GM19397 (cell line): ENCODE data around the gene GFAP.

Experiments
- ATAC-seq: cut with Tn5 transposase; IDR thresholded peaks from one replicate; pipeline ENCODE4 v1.9.1; 2021; ENCODE audit warnings: mild to moderate bottlenecking, moderate library complexity; ENCODE audit not compliant: unreplicated experiment

Gene GFAP

GRCh38 chr17:44915862-44916780 is 821 bp upstream of the GFAP start:
- no peak for ATAC-seq

DNA sequence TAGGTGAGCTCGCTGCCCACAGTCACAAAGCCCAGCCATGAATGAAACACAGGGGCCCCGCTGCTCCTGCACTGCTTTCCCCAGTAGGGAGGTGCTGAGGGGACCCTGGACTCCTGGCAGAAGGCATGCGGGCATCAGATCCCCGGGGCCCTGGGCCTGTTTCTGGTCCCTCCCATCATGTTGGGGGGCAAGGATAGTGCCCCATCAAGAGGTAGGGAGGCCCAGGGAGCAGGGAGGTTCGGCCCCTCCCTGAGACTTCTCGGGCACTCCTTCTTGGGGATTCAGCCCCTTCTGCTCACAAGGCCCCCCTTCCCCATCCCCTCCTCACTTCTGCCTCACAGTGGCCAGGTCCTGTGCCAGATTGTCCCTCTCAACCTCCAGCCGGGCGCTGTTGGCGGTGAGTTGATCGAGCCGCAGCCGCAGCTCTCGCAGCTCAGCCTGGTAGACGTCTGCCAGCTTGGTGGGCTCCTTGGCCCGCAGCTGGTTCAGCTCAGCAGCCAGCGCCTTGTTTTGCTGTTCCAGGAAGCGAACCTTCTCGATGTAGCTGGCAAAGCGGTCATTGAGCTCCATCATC is 515 bp downstream of the GFAP start:
- ATAC-seq, result no peak

GRCh38 chr17:44914148-44914547 is 1.2 kb downstream of the GFAP start:
- ATAC-seq, result no peak

DNA sequence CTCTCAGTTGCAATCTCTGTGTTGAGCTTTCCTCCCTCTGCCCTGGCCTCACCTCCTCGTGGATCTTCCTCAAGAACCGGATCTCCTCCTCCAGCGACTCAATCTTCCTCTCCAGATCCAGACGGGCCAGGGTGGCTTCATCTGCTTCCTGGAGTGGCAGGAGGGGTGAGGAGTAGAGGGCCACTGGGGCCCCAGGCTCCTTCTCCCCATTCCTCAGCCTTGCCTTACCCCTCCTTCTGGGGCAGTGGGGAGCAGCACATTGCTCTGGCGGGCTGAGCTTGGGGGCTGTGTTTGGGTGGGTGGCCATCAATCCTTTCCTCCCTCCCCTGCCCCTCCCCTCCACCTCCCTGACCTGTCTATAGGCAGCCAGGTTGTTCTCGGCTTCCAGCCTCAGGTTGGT is 1.6 kb downstream of the GFAP start:
- no peak for ATAC-seq

GRCh38 chr17:44912763-44913544 is 2.3 kb downstream of the GFAP start:
- no peak for ATAC-seq

- ATAC-seq, result no peak
These were observed 3.9 kb downstream of the GFAP start for GRCh38 chr17:44911133-44912001.

GRCh38 chr17:44910231-44911106 is 4.8 kb downstream of the GFAP start:
- no peak for ATAC-seq

GRCh38 chr17:44909681-44910144 is 5.6 kb downstream of the GFAP start:
- ATAC-seq, result no peak

GRCh38 chr17:44908761-44909326 is 6.5 kb downstream of the GFAP start:
- no peak for ATAC-seq

- ATAC-seq, result no peak
These were observed 7.4 kb downstream of the GFAP start for GRCh38 chr17:44907729-44908470.

GRCh38 chr17:44906763-44907728 is 8.3 kb downstream of the GFAP start:
- no peak for ATAC-seq

DNA sequence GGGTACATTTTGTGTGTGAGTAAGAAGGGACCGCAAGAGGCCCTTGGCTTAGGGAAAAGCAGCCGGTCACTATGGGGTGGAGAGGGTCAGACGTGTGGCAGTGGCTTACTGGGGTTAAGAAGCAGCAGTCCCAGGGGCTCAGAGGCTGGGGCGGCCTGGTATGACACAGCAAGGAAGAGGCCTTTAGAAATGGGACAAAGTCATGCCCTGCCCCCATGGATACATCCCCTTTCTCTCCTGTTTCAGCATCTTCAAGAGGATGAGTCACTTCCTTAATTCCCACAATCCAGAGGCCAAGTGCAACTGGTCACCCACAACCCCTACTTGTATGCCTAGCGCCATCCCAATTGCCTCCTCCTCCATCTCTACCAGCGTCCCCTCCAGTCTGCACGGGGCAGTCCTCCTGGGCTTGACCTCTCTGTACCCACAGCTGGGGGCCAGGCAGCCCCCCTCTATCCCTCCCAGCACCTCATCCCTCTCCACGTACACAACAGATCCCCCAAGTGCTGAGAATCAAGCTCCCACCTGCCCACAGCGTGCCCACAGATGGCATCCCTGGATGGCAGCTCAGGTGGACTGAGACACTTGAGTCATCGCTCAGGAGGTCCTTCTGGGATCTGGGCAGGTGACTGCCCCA is 9.2 kb downstream of the GFAP start:
- ATAC-seq, result no peak

DNA sequence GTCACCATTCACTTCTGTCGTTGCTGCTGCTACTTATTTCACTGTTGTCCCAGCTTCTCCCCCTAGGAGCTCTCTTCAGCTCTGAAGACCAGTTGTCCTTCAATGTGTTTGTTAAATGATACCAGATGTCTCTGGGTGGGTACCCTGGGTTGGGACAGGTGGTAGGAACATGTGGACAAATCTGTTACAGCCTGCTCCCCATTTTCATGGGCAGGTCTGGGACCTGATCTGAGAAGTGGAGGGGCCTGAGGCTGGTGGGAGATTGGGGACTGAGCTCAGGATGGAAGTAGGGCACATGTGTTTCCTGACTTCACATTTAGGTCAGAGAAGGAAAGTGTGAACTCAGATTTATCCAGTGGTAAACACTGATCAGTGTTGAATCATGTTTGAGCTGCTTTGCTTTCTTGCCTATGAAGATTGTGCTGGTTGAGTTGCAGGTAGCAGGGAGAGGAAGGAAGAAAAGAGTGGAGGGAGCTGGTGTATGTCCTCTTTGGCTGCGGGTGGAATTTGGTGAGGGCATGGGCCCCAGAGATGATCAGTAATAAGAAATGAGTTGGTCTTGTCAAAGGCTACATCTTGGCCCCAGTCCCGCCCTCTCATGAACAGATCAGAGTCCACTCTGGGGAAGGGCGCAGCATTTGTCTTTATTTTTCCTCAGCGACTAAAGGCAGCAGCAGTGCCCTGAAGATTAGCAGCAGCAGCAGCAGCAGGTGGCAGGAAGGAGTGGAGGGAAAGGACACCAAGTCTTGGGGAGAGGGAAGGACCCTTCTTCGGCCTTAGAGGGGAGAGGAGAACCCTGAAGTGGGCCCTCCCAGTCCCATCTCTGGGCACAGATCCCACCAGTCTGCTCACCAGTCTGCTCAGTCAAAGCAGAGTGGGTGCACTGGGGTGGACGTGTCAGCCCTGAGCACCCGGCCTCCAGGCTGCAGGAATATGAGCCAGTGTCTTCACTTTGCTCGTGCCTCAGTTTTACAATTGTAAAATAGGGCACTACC is 10.0 kb downstream of the GFAP start:
- no peak for ATAC-seq

GRCh38 chr17:44904001-44904984 is 11.0 kb downstream of the GFAP start:
- ATAC-seq, result no peak
